Measurements from ENCODE around the gene DND1. TPM values are rescaled to one million over a fixed set of nuclear protein-coding genes. Genes with fewer than 3 reads are reported as not detected.

The DND1 gene
- total RNA-seq, 1 experiment from 2014 or later, result 3.3 TPM

- TF ChIP-seq ZNF396 (CRISPR knock-in tag; IDR thresholded peaks at IDR 0.05; ENCODE audit: borderline replicate concordance) (no peak), ZMAT4 (CRISPR knock-in tag; IDR thresholded peaks at IDR 0.05) (no peak), ELF4 (CRISPR knock-in tag; IDR thresholded peaks at IDR 0.05; ENCODE audit: low read depth) (no peak), ZNF121 (CRISPR knock-in tag; IDR thresholded peaks at IDR 0.05) (no peak)
Measured at GRCh38 chr5:140622301-140622700, 51.1 kb downstream of the DND1 start (continued).

Small RNAs within 50 kb of the gene (microRNA-seq; reads per million reads assigned to microRNA genes)
- not detected for gene MIR3655 (ENCODE audit: borderline number of aligned reads)

Other genes with a start within 250 kb of the DND1 start
- gene EIF4EBP3, start 125.9 kb downstream of the DND1 start, total RNA-seq (2021), result 8.4 to 9.8 TPM (median 8.8 TPM) in 3 replicates
- 34.5 to 37.8 TPM (median 34.6 TPM) in 3 replicates for gene SRA1, start 116.1 kb downstream of the DND1 start, total RNA-seq (2021)
- gene APBB3, start 109.0 kb downstream of the DND1 start, total RNA-seq (2021), result 23.7 to 25.9 TPM (median 25.2 TPM) in 3 replicates
- 74.7 to 75.7 TPM (median 74.8 TPM) in 3 replicates for gene SLC35A4, start 108.7 kb downstream of the DND1 start, total RNA-seq (2021)
- gene CD14, start 40.4 kb downstream of the DND1 start, total RNA-seq (2021), result 0.27 to 0.63 TPM (median 0.53 TPM) in 3 replicates
- gene TMCO6, start 34.1 kb downstream of the DND1 start, total RNA-seq (2021), result 28.7 to 32.6 TPM (median 32.2 TPM) in 3 replicates
- 74.8 to 81.5 TPM (median 77.7 TPM) in 3 replicates for gene NDUFA2, start 25.9 kb downstream of the DND1 start, total RNA-seq (2021)
- gene IK, start 25.7 kb downstream of the DND1 start, total RNA-seq (2021), result 58.5 to 69.2 TPM (median 64.5 TPM) in 3 replicates
- gene WDR55, start 8.7 kb downstream of the DND1 start, total RNA-seq (2021), result 22.1 to 25.3 TPM (median 23.5 TPM) in 3 replicates
- 51.9 to 55.6 TPM (median 52.5 TPM) in 3 replicates for gene HARS1, start 17.8 kb upstream of the DND1 start, total RNA-seq (2021)
- gene HARS2, start 17.9 kb upstream of the DND1 start, total RNA-seq (2021), result 26.8 to 28.9 TPM (median 27.7 TPM) in 3 replicates
- gene ZMAT2, start 26.9 kb upstream of the DND1 start, total RNA-seq (2021), result 50.3 to 57.2 TPM (median 54.7 TPM) in 3 replicates
- 2.2 to 2.7 TPM (median 2.4 TPM) in 3 replicates for gene PCDHA1, start 112.6 kb upstream of the DND1 start, total RNA-seq (2021)
- 2.0 to 2.4 TPM (median 2.1 TPM) in 3 replicates for gene PCDHA2, start 121.3 kb upstream of the DND1 start, total RNA-seq (2021)
- gene PCDHA3, start 127.5 kb upstream of the DND1 start, total RNA-seq (2021), result 3.3 to 3.4 TPM (median 3.3 TPM) in 3 replicates
- 5.4 to 6.3 TPM (median 5.6 TPM) in 3 replicates for gene PCDHA4, start 133.5 kb upstream of the DND1 start, total RNA-seq (2021)
- gene PCDHA5, start 148.0 kb upstream of the DND1 start, total RNA-seq (2021), result 0.85 to 0.94 TPM (median 0.90 TPM) in 3 replicates
- gene PCDHA6, start 154.4 kb upstream of the DND1 start, total RNA-seq (2021), result 2.0 to 2.4 TPM (median 2.4 TPM) in 3 replicates
- 2.3 to 2.7 TPM (median 2.4 TPM) in 3 replicates for gene PCDHA7, start 160.7 kb upstream of the DND1 start, total RNA-seq (2021)
- gene PCDHA8, start 167.6 kb upstream of the DND1 start, total RNA-seq (2021), result 0.85 to 1.3 TPM (median 1.3 TPM) in 3 replicates
- gene PCDHA9, start 174.8 kb upstream of the DND1 start, total RNA-seq (2021), result 1.1 to 1.5 TPM (median 1.4 TPM) in 3 replicates
- gene PCDHA10, start 182.3 kb upstream of the DND1 start, total RNA-seq (2021), result 10.8 to 12.0 TPM (median 11.6 TPM) in 3 replicates
- 5.8 to 8.7 TPM (median 7.9 TPM) in 3 replicates for gene PCDHA11, start 195.4 kb upstream of the DND1 start, total RNA-seq (2021)
- 9.6 to 10.7 TPM (median 10.1 TPM) in 3 replicates for gene PCDHA12, start 201.7 kb upstream of the DND1 start, total RNA-seq (2021)
- 2.4 to 3.8 TPM (median 3.0 TPM) in 3 replicates for gene PCDHA13, start 208.5 kb upstream of the DND1 start, total RNA-seq (2021)